Measurements from ENCODE around the gene SLC15A1. TPM values are rescaled to one million over a fixed set of nuclear protein-coding genes. Genes with fewer than 3 reads are reported as not detected.

SLC15A1 gene
- total RNA-seq, 1 donor from 2014 or later, result 0.07 TPM

DNA sequence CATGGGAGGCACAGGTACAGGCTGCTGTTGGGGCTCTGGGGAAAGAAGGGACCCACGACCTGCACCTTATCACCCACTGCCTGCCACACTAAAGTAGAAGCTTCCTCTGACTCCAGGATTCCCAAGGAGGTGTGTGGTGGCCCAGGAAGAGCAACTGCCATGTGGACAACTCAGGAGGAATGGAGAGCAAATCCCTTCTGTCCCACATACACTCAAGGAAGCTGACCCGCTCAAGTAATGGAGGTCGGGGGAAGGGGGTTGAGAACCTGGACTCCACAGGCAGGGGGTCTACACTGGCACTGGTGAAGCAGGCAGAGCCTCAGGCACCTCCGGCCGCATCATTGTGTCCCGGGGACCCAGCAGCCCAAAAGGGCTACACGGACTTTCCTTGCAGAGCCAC lies 29.4 kb upstream of the SLC15A1 start:
- DNase-seq (ENCODE audit: low read depth, low spot score), result no peak

DNA sequence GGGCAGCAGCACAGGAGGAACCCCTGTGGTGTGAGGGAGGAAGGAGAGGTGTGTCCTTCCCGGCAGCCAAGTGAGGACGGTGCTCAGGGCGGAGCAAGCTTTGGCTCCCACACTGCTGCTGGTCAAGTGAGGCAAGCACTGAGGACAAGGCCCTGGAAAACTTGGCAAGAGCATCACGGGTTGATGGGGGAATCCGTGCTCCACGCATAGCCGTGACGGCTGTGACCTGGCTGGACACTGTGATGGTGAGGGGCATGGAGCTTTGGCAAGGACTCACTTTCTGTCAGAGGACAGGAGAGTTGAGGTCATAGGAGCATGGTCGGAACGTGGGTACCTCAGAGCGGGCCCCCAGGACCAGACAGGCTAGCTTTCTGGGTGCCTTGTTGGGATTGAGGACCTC lies 29.0 kb upstream of the SLC15A1 start:
- DNase-seq (ENCODE audit: low read depth, low spot score), result no peak

DNA sequence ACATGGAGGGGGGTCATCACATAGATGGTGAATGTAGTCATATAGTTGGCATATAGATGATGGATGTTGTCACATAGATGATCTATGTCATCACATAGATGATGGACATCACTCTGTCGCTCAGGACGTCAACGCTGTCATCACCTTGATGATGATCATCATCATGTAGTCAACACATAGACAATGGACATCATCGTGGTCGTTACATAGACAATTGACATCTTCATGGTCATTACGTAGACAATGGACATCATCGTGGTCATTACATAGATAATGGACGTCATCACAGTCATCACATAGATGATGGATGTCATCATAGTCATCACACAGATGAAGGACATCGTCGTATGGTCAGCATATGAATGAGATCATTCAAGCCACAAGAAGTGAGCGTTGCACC lies 28.6 kb upstream of the SLC15A1 start:
- DNase-seq (ENCODE audit: low read depth, low spot score), result no peak

DNA sequence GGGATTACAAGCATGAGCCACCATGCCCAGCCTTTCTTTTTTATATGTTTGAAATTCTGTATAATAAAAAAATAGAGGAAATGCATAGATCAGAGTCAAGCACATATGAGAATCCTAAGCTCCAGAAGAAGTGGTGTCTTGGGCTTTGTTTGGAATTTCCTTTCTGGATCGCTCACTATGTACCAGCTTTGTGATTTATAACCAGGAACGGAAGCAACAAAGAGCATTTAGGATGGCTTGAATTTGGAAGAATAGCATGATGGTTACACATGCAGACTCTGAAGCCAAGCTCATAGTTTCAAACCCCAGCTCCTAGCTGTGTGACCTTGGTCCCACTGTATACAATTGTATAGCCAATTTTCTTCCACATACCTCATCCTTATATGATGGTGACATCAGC lies 28.0 kb upstream of the SLC15A1 start:
- DNase-seq (ENCODE audit: low read depth, low spot score), result no peak

DNA sequence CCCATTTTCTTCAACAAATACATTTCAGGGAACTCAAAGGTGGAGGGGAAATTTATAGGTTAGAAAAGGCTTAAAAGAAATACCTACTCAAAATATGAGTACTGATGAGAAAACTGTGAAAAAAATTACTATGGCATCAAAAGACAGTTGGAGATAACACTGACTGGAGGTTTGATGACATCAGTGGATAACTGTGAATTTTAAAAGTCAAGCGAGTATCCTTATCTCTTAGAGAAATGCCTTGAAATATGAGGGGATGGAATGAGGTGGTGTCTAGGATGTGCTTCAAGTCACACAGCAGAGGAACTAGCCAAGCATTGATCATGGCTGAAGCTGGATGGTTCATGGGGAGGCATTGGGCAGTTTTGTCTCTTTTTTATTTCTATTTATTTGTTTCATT lies 27.2 kb upstream of the SLC15A1 start:
- no peak for DNase-seq (ENCODE audit: low read depth, low spot score)

DNA sequence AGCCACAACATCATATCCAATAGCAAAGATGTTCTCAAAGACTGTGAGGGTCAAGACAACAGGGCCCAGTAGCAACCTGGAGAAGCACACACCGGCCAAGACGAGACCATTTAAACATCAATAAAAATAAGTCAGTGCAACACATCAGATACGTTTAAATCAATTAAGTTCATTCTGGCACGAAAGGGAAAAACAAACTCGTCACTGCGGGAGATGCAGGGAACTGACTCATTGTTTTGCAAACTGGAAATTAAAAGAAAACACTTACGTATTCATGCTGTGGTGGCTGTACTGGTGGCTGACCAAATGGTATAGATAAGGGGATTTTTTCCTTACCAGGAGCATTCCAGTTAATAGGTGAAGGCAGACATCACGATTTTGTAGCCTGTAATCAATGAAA lies 26.3 kb upstream of the SLC15A1 start:
- peak; percentile 45 for DNase-seq (ENCODE audit: low read depth, low spot score)

DNA sequence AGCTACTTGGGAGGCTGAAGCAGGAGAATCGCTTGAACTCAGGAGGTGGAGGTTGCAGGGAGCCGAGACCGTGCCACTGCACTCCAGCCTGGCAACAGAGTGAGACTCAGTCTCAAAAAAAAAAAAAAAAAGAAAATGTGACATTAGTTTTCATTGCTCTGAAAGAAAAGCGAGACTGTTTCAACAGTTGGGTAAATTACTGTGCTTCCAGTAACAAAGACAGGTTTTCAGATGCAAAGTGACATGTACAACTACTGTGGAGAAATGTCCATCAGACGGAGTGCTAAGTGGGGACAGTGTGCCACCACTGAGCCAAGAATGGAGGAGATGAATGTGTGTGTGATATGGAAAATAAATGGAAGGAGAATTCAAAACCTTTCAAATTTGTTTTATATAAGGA lies 24.2 kb upstream of the SLC15A1 start:
- DNase-seq (ENCODE audit: low read depth, low spot score), result no peak

DNA sequence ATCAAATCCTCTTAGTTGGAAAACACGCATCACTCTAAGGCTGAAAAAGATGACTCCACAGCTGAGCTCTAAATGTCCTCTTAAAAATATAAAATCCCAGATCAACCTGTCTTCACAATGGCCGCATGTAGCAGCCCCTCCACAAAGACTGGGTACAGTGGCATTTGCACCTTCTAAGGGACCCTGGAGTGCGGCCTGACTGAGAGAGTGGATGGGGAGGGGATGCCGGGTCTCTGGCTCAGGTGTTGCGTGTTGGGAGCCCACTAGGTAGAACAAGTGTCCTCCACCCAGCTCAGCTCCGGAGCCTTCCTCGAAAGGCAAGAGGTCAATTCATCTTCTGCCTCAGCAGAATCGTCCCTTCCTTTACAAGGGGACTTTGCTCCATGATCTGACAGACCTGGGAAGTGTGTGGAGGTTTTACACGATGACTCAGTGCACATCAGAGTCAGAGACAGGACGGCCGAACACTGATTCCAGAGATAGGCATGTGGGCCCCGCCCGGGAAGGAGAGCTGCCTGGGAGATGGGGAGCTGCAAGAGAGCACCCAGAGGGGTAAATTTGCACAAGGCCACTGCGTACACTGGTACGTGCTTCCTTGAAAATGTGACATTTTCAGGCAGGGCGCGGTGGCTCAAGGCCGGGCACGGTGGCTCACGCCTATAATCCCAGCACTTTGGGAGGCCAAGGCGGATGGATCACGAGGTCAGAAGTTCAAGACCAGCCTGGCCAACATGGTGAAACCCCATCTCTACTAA lies 23.5 kb upstream of the SLC15A1 start:
- DNase-seq (ENCODE audit: low read depth, low spot score), result no peak

DNA sequence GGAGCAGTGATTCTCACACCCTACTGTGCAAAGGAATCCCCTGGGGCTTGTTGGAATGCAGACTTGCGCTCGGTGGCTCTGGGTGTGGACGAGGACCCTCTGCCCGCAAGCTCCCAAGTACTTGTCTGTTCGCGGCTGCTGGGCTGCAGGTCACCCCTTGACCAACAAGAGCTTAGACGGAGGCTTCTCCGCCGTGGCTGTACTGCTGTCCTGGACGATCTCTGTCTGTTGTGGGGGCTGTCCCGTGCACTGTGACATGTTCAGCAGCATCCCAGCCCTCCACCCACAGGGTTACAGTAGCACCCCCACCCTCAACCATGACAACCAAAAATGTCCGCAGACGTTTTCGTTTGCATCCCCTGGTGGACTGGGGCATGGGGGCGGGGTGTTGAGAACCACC lies 22.9 kb upstream of the SLC15A1 start:
- no peak for DNase-seq (ENCODE audit: low read depth, low spot score)

DNA sequence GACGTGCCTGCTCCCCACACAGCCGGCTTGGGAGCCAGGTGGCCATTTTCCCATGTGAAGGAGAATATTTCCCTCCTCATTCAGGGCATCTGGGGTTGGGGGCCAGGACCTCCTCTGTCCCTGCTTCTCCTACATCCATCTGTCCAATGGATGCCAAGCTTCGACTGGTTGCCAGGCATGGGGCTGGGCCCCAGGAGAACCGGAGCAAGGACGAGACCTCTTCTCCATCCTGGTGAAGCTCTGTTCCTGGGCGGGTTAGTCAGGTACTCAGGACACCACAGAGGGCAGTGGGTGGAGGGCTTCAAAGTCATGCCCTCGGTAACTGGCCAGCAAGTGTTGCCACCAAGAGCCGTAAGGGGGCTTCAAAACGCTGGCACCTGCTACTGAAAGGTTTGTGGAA lies 22.3 kb upstream of the SLC15A1 start:
- DNase-seq (ENCODE audit: low read depth, low spot score), result no peak

DNA sequence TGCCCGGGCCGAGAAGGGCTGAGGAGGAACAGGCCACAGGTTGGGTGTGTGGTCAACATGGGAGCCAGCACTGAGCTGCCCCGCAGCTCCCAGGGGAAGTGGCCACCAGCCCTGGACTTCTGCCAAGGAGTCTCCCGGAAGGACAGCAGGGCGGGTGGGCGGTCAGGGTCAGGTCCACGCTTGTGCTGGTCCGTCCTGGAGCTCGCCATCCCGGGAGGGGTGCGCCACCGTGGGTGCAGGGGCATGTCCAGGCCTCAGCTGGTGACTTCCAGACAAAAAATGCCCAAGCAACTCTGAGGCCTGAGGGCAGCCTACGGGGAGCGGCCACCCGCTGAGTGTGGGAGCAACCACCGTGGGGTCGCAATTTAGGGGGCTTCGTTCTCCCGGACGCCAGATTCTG lies 21.4 kb upstream of the SLC15A1 start:
- DNase-seq (ENCODE audit: low read depth, low spot score), result no peak

DNA sequence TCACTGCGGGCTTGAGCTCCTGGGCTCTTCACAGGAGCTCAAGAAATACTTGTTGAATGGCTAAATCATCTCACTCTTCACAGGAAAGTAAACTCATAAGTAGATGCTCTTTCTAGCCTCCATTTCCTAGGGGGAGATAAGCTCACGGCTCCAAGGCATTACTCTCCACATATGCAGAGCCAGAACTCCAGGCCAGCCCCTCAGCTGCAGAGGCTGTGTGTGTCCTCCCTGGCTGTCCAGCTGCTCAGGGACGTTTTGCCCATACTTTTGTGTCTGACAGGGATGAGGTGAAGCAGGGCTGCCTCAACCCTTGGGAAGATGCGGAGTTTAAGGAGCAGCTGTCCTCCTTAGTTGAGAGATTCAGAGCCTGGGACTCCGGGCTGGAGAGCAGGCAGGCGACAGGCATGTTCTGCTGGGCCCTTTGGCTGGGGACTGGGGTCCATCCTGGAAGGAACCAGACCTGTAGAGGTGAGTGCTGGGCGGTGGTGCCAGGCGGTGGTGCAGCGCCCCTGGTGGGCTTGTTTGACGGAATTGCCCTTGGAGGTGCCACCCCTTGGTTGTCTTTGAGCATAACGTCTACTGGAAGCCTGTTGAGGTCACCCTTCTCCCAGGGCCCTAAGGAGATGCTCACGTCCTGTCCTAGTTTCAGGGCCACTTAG lies 20.5 kb upstream of the SLC15A1 start:
- no peak for DNase-seq (ENCODE audit: low read depth, low spot score)

DNA sequence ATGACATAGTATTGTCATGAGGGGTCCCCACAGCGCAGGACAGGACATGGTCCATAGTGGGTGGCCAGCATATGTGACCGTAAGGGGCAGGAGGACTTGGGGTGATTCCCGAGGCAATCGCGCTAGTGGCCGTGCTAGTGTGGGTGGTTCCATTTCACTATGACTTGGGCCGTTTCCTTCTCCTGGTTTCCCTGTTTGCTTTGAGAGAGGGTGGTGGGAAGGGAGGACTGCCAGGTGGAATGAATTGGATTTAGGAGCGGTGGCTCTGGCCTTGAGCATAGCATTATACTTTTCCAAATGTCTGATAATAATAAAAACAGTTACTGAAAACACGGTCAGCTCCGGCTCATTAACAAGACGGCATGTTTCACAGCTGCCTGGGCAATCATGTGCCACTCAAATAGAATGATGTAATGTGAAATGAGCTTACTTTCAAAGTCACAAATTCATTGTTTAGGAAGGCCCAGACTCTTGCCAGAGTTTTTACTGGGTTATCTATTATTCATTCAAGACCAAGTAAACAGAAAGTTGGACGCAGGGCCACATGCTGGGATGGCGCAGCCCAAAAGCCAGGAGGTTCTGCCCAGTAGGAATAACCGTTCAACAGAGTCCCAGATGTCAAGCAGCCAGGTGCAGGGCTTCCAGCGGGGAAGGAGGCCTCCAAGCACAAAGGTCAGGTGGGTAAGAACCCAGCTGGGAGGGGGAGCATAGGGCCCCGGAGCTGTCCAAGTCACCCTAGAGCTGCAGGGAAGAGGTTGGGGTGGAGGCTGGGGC lies 19.6 kb upstream of the SLC15A1 start:
- no peak for DNase-seq (ENCODE audit: low read depth, low spot score)

DNA sequence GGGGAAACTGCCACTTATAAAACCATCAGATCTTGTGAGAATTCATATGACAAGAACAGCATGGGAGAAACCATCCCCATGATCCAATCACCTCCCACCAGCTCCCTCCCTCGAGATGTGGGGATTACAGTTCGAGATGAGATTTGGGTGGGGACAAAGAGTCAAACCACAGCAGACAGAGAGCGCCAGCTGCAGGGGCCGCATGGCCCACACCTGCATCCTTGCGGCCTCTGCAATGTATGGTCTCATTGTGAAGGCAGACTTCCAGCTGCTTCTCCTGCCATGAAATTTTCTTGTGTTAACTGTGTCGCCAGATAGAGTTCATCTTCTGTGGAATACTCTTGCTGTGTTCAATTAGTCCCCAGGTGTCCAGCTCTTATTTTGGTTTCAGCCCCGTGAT lies 17.3 kb upstream of the SLC15A1 start:
- DNase-seq (ENCODE audit: low read depth, low spot score), result no peak

DNA sequence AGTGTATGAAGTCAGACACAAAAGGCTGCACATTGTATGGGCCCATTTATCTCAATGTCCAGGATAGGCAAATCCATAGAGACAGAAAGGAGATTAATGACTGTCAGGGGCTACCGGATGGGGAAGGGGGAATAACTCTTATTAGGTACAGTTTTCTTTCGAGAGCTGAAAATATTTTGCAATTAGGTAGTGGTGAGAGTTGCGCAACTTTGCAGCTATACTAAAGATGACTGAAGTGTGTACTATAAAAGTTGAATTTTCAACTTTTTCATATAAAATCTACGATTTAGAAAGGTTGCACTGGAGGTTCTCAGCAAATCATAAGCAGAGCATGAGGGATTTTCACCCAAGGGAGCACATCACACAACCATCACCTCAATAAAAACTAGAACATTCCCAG lies 16.1 kb upstream of the SLC15A1 start:
- no peak for DNase-seq (ENCODE audit: low read depth, low spot score)

DNA sequence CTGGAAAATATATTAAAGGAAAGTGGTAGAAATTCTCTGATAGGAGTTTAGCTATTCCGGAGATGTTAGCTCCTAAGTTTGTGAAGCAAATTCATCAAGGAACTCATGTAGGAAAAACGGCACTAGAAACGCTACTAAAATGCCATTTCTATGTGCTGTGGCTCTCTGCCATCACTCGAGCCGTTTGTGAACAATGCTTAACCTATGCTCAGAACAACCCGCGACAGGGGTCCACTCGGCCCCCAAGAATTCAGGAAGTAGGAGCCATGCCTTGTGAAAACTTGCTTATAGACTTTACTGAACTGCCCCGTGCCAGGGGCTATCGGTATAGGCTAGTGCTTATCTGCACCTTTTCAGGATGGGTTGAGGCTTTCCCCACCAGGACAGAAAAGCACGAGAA lies 14.2 kb upstream of the SLC15A1 start:
- DNase-seq (ENCODE audit: low read depth, low spot score), result no peak

DNA sequence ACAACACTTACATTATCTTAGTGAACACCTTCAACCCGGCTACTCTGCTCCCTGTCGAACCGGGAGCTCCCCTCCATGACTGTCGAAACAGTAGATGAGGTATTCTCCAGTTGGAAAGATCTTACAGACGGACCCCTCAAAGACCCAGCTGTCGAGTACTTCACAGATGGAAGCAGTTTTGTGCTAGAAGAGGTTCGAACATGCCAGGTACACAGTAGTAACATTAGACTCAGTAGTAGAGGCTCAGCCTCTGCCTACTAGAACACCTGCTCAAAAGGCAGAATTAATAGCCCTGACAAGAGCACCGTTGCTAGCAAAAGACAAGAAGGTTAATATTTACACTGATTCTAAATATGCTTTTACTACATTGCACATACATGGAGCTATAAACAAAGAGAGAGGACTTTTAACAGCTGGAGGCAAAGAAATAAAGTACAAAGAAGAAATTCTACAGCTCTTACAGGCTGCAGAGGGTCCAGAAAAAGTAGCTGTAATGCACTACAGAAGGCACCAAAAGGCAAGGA lies 13.6 kb upstream of the SLC15A1 start:
- no peak for DNase-seq (ENCODE audit: low read depth, low spot score)

DNA sequence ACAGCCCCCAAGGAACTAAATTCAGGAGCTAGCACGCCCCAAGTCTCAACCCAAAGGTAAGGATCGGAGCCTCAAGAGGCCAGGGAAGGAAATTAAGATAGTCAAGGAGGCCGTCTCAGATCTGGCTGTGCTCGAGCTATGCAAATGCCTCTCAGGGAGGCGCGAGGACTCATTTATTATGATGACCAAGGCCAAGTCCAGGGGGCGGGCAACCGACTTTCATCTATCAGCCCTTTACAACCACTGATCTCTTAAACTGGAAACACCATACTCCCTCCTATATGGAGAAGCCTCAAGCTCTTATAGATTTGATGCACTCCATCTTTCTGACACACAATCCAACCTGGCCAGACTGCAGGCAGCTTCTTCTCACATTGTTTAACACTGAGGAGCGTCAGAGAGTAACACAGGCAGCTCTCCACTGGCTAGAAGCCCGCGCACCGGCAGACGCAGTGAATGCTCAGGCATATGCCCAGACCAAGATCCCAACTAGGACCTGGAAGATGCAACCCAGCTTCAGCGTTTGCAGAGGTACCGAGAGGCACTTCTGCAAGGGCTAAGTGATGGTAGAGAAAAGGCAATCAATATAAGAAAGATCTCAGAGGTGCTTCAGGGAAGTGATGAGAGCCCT lies 9.6 kb upstream of the SLC15A1 start:
- no peak for DNase-seq (ENCODE audit: low read depth, low spot score)

DNA sequence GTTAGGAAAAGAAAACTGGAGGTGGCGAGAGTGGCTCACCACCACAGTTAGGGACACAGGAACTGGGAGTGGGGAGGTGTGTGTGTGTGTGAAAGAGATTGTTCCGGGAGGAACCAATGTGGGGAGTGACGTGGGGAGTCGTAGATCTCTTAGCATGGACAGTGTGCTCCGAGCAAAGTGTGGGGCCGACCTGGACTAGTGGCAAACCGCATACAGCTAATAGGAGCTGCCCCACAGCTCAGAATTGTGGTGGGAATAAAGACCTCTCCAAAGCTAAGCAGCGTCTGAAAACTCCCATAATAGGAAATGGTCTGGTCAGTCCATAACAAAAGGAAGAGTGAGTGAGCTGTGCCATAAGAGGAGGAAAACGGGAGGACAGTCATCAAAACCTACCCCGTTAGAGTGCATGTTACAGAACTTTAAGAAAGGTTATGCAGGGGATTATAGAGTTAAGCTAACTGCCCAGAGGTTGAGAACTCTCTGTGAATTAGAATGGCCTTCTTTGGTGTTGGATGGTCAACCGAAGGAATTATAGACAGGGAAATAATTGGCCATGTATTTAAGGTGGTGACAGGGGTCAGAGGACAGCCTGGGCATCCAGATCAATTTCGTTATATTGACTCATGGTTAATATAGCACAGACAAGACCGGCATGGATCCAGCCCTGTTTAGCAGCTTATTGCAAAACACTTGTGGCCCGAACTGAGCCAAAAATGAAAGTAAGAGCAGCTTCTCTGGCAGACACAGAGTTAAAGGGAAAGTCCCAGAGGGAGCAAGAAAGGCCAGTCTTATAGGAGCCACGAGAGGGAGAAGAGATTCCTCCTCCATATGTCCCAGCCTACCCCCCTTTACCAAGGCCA lies 8.9 kb upstream of the SLC15A1 start:
- DNase-seq (ENCODE audit: low read depth, low spot score), result no peak

DNA sequence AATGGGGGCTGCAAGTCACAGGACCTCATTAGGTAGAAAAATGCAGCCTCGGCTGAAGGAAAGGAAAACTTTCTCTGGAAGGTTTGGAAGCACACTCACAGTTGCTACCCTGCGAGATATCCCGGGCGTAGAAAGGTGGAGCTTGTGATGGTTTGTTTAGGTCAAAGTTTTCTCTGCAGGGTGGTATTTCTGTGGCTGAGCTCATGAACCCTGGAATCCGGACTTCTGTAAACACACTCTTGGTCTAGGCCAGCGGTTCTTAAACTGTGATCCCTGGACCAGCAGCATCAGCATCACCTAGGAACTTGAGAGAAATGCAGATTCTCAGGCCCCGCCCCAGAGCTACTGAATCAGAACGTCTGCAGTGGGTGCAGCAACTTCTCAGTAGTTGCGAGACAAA lies 3.3 kb upstream of the SLC15A1 start:
- no peak for DNase-seq (ENCODE audit: low read depth, low spot score)

DNA sequence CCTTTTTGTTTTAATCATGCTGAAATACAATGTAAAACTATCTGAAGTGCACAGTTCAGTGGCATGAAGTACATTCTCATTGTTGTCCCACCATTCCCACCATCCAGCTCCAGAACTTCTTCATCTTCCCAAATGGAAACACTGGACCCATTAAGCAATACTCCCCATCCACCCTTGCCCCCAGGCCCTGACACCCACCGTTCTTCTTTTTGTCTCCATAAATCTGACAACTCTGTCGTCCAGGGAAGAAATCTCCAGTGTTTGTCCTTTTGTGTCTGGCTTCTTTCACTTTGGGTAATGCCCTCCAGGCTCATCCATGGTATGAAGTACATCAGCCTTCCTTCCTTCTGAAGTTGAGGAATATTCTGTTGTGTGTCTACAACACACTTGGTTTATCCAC lies 2.6 kb upstream of the SLC15A1 start:
- DNase-seq (ENCODE audit: low read depth, low spot score), result no peak

Data from pulmonary artery endothelial cell (primary cell).